Measurements from ENCODE around the gene LACRT. TPM values are rescaled to one million over a fixed set of nuclear protein-coding genes. Genes with fewer than 3 reads are reported as not detected.
"Not testable (repeated sequence)": the region's sequence is repeated elsewhere in the genome, so short reads cannot be mapped to it uniquely, and the experiment has no call there.

Gene LACRT
- total and polyA plus RNA-seq, 2 donors (not counting 3 experiments of a cell fraction or from before 2014, with no cell fraction given) = not detected

DNA sequence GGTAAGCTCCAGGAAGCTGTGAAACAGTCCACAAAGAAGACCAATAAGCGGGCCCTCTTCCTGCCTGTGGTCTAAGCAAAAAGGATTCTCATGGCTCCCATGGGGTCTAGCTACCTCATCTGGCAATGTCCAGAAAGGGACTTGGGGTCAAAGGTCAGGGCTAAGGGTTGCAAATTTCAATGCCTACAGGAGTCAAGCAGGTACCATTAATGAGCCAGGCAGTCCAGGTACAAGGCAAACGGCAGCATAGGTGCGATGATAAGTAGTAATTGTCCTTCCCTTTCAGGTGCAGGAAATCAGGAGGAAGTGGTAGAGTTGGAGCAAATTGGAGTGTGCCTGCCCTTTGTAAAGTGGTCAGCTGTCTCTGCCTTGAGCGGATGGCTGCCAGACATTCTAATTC, 6.4 kb upstream of the LACRT start:
- H3K9me1 ChIP-seq (replicated peaks; ENCODE audit: control insufficient read depth, extremely low read depth, insufficient read depth, low read length) = no peaks in the 10 kb centered on the region
- no peaks in the 10 kb centered on the region for H4K20me1 ChIP-seq (replicated peaks; ENCODE audit: control insufficient read depth, extremely low read depth, insufficient read depth, low read length)
- H2AFZ ChIP-seq (ENCODE audit: low read depth, low read length) = no peak overlapping the region
- H3K36me3 ChIP-seq (ENCODE audit: control insufficient read depth in 2 of 2, extremely low read depth in 1 of 2, insufficient read depth in 2 of 2, low read length in 2 of 2) = no peaks in the 10 kb centered on the region
- H3K27me3 ChIP-seq (ENCODE audit: control insufficient read depth in 2 of 2, insufficient read depth in 2 of 2, low read length in 2 of 2) = peaks cover 0 to 2% of the 10 kb centered on the region in 2 experiments
- no peak overlapping the region for H3K27ac ChIP-seq (ENCODE audit: insufficient read depth, low read depth, low read length)
- H3K4me1 ChIP-seq (ENCODE audit: control insufficient read depth, extremely low read depth, insufficient read depth, low read length) = no peaks in the 10 kb centered on the region
- H3K9ac ChIP-seq (replicated peaks; ENCODE audit: extremely low read depth, insufficient read depth, low read length) = no peak overlapping the region
- H3K4me3 ChIP-seq (replicated peaks in 1 of 3; ENCODE audit: insufficient read depth in 1 of 3, low read depth in 1 of 3, low read length in 3 of 3) = no peak overlapping the region
- ChIA-PET POLR2A (no interaction called here), CTCF (no interaction called here)
- no peaks in the 10 kb centered on the region for H3K79me2 ChIP-seq (ENCODE audit: control insufficient read depth, insufficient read depth, low read length)
- dilution Hi-C loops (cut with MboI; ENCODE audit: extremely low pct_ligation_motif_present, low sequenced_read_pairs) = no loop called here
- TF ChIP-seq JUN (IDR thresholded peaks at IDR 0.05; ENCODE audit: borderline replicate concordance, insufficient read depth, insufficient read length, low read depth) = no peak
- TF ChIP-seq EZH2 (IDR thresholded peaks at IDR 0.05; ENCODE audit: borderline replicate concordance, low read depth, low read length, severe bottlenecking) = no peak
- TF ChIP-seq MYC (IDR thresholded peaks at IDR 0.05; ENCODE audit: low read depth, low read length) = no peak
- TF ChIP-seq FOS (IDR thresholded peaks at IDR 0.05; ENCODE audit: borderline replicate concordance, insufficient read depth, low read length) = no peak
- TF ChIP-seq, protein P1, sequence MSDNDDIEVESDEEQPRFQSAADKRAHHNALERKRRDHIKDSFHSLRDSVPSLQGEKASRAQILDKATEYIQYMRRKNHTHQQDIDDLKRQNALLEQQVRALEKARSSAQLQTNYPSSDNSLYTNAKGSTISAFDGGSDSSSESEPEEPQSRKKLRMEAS (IDR thresholded peaks at IDR 0.05; ENCODE audit: insufficient read depth, insufficient read length) = no peak
- TF ChIP-seq, protein P2, sequence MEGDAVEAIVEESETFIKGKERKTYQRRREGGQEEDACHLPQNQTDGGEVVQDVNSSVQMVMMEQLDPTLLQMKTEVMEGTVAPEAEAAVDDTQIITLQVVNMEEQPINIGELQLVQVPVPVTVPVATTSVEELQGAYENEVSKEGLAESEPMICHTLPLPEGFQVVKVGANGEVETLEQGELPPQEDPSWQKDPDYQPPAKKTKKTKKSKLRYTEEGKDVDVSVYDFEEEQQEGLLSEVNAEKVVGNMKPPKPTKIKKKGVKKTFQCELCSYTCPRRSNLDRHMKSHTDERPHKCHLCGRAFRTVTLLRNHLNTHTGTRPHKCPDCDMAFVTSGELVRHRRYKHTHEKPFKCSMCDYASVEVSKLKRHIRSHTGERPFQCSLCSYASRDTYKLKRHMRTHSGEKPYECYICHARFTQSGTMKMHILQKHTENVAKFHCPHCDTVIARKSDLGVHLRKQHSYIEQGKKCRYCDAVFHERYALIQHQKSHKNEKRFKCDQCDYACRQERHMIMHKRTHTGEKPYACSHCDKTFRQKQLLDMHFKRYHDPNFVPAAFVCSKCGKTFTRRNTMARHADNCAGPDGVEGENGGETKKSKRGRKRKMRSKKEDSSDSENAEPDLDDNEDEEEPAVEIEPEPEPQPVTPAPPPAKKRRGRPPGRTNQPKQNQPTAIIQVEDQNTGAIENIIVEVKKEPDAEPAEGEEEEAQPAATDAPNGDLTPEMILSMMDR (IDR thresholded peaks at IDR 0.05; ENCODE audit: extremely low read depth in 1 of 2, insufficient read depth in 1 of 2, low read depth in 1 of 2, low read length in 2 of 2) = no peak
- H3K9me3 ChIP-seq (replicated peaks; ENCODE audit: control insufficient read depth, insufficient read depth, low read length) = no peaks in the 10 kb centered on the region
- no peak for FAIRE-seq
- no peak for DNase-seq (ENCODE audit: low read depth, low spot score)
- BruUV-seq (replicated peaks) = no TSS peak
- H3K4me2 ChIP-seq (ENCODE audit: insufficient read depth, low read length) = no peak overlapping the region
- intact Hi-C loops (cut with micrococcal nuclease) = no loop called here

DNA sequence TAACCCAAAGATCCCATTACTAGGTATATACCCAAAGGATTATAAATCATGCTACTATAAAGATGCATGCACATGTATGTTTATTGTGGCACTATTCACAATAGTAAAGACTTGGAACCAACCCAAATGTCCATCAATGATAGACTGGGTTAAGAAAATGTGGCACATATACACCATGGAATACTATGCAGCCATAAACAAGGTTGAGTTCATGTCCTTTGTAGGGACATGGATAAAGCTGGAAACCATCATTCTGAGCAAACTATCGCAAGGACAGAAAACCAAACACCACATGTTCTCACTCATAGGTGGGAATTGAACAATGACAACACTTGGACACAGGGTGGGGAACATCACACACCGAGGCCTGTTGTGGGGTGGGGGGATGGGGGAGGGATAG, 4.4 kb upstream of the LACRT start:
- H3K9ac ChIP-seq (replicated peaks; ENCODE audit: extremely low read depth, insufficient read depth, low read length); H3K9me1 ChIP-seq (replicated peaks; ENCODE audit: control insufficient read depth, extremely low read depth, insufficient read depth, low read length); intact Hi-C loops (cut with micrococcal nuclease); H3K79me2 ChIP-seq (ENCODE audit: control insufficient read depth, insufficient read depth, low read length); DNase-seq (ENCODE audit: low read depth, low spot score); BruUV-seq (replicated peaks); FAIRE-seq; H3K9me3 ChIP-seq (replicated peaks; ENCODE audit: control insufficient read depth, insufficient read depth, low read length); H4K20me1 ChIP-seq (replicated peaks; ENCODE audit: control insufficient read depth, extremely low read depth, insufficient read depth, low read length); H3K4me1 ChIP-seq (ENCODE audit: control insufficient read depth, extremely low read depth, insufficient read depth, low read length); POLR2A ChIA-PET; H3K4me3 ChIP-seq (replicated peaks in 1 of 3; ENCODE audit: insufficient read depth in 1 of 3, low read depth in 1 of 3, low read length in 3 of 3); H3K27me3 ChIP-seq (ENCODE audit: control insufficient read depth in 2 of 2, insufficient read depth in 2 of 2, low read length in 2 of 2); H3K4me2 ChIP-seq (ENCODE audit: insufficient read depth, low read length); dilution Hi-C loops (cut with MboI; ENCODE audit: extremely low pct_ligation_motif_present, low sequenced_read_pairs); H3K27ac ChIP-seq (ENCODE audit: insufficient read depth, low read depth, low read length); CTCF ChIA-PET; H2AFZ ChIP-seq (ENCODE audit: low read depth, low read length); H3K36me3 ChIP-seq (ENCODE audit: control insufficient read depth in 2 of 2, extremely low read depth in 1 of 2, insufficient read depth in 2 of 2, low read length in 2 of 2): not testable (repeated sequence)

Data from endothelial cell of umbilical vein (primary cell).